HepG2 (cell line): ENCODE results near the gene SOBP. TPM values are rescaled to one million over a fixed set of nuclear protein-coding genes. Genes with fewer than 3 reads are reported as not detected.

Experiments used
- KLF15 ChIP-seq: sonication (generic); formaldehyde crosslinking; IDR thresholded peaks from 2 replicates; pipeline ENCODE4 v1.8.1; 2023; ENCODE audit warnings: borderline replicate concordance, mild to moderate bottlenecking, inconsistent platforms, missing genetic modification reagents, mixed read lengths
- KLF9 ChIP-seq: IDR thresholded peaks from 2 replicates; pipeline ENCODE4 v1.6.1; 2016; ENCODE audit warnings: low read depth
- NCOA2 ChIP-seq: sonication (generic); formaldehyde crosslinking; IDR thresholded peaks from 2 replicates; pipeline ENCODE4 v1.8.0; 2022; ENCODE audit warnings: inconsistent platforms
- PAWR ChIP-seq: sonication (generic); formaldehyde crosslinking; IDR thresholded peaks from 2 replicates; pipeline ENCODE4 v1.4.0; 2020; ENCODE audit warnings: missing genetic modification reagents, mild to moderate bottlenecking, borderline replicate concordance
- REPIN1 ChIP-seq: sonication (generic); formaldehyde crosslinking; IDR thresholded peaks from 2 replicates; pipeline ENCODE4 v1.8.0; 2022; ENCODE audit warnings: missing genetic modification reagents, low read depth, mild to moderate bottlenecking, borderline replicate concordance
- RNF2 ChIP-seq: fragments of 450-650 bp; conservative IDR thresholded peaks from 2 replicates; pipeline ENCODE4 v1.6.1; 2016; ENCODE audit warnings: low read depth
- ZBTB40 ChIP-seq, 2 experiments: fragments of 450-650 bp in 1 of 2; sonication (generic) in 1 of 2; formaldehyde crosslinking in 1 of 2; IDR thresholded peaks; 2 replicates each; pipeline versions ENCODE4 v1.6.1 to v1.8.0; 2016 to 2022; ENCODE audit warnings: antibody characterized with exemption in 1 of 2, mild to moderate bottlenecking in 1 of 2, missing genetic modification reagents in 1 of 2
- ZEB1 ChIP-seq: IDR thresholded peaks from 2 replicates; pipeline ENCODE4 v1.6.1; 2012; ENCODE audit warnings: mild to moderate bottlenecking, low read depth, inconsistent platforms; ENCODE audit not compliant: insufficient replicate concordance
- ZNF224 ChIP-seq: sonication (generic); formaldehyde crosslinking; IDR thresholded peaks from 2 replicates; pipeline ENCODE4 v1.5.0; 2020; ENCODE audit warnings: mild to moderate bottlenecking, missing genetic modification reagents
- ZNF350 ChIP-seq: sonication (generic); formaldehyde crosslinking; IDR thresholded peaks from 2 replicates; pipeline ENCODE4 v1.4.0; 2020; ENCODE audit warnings: mild to moderate bottlenecking, low read depth, missing genetic modification reagents, borderline replicate concordance
- ZNF446 ChIP-seq: sonication (generic); formaldehyde crosslinking; IDR thresholded peaks from 2 replicates; pipeline ENCODE4 v1.5.0; 2020; ENCODE audit warnings: mild to moderate bottlenecking, missing genetic modification reagents
- ZNF543 ChIP-seq: sonication (generic); formaldehyde crosslinking; IDR thresholded peaks from 2 replicates; pipeline ENCODE4 v1.4.0; 2020; ENCODE audit warnings: mild to moderate bottlenecking, missing genetic modification reagents
- ZNF549 ChIP-seq: sonication (generic); formaldehyde crosslinking; IDR thresholded peaks from 2 replicates; pipeline ENCODE4 v1.5.0; 2020; ENCODE audit warnings: missing genetic modification reagents
- ZNF605 ChIP-seq: sonication (generic); formaldehyde crosslinking; IDR thresholded peaks from 2 replicates; pipeline ENCODE4 v1.8.0; 2022; ENCODE audit warnings: mild to moderate bottlenecking, missing genetic modification reagents
- ZNF660 ChIP-seq: sonication (generic); formaldehyde crosslinking; IDR thresholded peaks from 2 replicates; pipeline ENCODE4 v1.5.1; 2020; ENCODE audit warnings: mild to moderate bottlenecking, low read depth, missing genetic modification reagents, borderline replicate concordance
- ZNF713 ChIP-seq: sonication (generic); formaldehyde crosslinking; IDR thresholded peaks from 2 replicates; pipeline ENCODE4 v1.4.0; 2020; ENCODE audit warnings: mild to moderate bottlenecking, missing genetic modification reagents
- polyA plus RNA-seq, 8 experiments: library from polyadenylated mRNA; depleted of rRNA in 3 of 8; stranded (reverse) in 7 of 8; unstranded in 1 of 8; fragments of >200 nt; fragmentation: Illumina TruSeq in 4 of 8; extraction: Trizol in 4 of 8; gene quantifications; 2 replicates each; pipeline versions ENCODE4 v1.2.1 to v1.2.3, GENCODE V29; 2011 to 2016; ENCODE audit warnings: low read depth in 4 of 8, missing spikeins in 1 of 8, mixed read lengths in 1 of 8; ENCODE audit not compliant: insufficient read depth in 1 of 8
- total RNA-seq, 5 experiments: library from RNA; depleted of rRNA; stranded (reverse); fragments of >200 nt; fragmentation: Illumina TruSeq; extraction: Trizol; gene quantifications; 2 replicates each; pipeline ENCODE4 v1.2.3, GENCODE V29; 2016; ENCODE audit warnings: low read depth in 1 of 5
- TF ChIP-seq, protein P1 (sequence below): IDR thresholded peaks from 2 replicates; pipeline ENCODE4 v1.6.1; 2016; ENCODE audit warnings: control low read depth
- TF ChIP-seq, protein P2 (sequence below): sonication (generic); formaldehyde crosslinking; IDR thresholded peaks from 2 replicates; pipeline ENCODE4 v1.5.1; 2020; ENCODE audit warnings: missing genetic modification reagents, mild to moderate bottlenecking, borderline replicate concordance

Gene SOBP
- total and polyA plus RNA-seq, 2 of the 13 experiments (the other 11 are each of a cell fraction or from before 2014, with no cell fraction given): 1.5 to 6.9 TPM

DNA sequence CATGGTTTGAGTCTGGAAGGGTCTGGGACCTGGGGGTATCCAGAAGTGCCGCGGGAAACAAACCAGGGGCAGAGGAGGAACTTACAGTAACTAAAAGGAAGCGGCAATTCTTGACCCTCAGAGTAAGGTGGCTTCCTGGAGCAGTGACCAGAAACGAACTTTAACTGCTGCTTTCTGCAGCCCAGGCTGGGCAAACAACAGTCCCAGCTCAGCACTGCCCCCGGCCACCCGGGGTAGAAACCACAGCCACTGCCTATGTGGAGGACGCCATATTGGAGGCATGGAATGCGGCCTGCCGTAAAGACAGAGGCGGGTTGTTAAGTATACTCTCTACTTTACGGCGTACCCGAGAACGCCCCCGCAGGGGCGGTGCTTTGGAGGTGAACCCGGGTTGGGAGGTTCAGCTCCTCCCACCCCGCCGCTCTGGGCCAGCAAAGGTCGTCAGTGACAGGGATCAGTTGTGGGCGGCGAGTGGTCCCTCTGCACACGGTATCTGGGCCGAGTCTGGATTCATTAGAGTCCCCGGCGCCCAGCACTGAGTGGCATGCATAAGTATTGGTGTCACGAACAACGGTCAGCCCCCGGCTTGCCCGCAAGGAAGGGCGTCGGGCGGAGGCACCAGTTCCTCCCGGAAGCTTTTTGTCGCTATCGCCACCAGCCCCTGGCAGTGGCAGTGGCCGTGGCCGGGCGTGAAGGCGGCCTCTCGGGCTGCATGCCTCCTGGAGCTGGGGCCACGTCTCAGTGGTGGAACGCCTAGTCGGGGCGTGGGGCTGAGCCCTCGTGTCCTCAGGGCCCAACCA is 30.4 kb upstream of the SOBP start, which contains the start of gene PDSS2 (continued):
- TF ChIP-seq REPIN1: peak; percentile 88; the same call in 1 of the 2 replicates
- peak; percentile 34 for TF ChIP-seq ZEB1
- TF ChIP-seq KLF15 (CRISPR knock-in tag): no peak
- TF ChIP-seq PAWR (CRISPR knock-in tag): peak; percentile 81; the same call in 1 of the 2 replicates
- no peak for TF ChIP-seq ZNF660
- TF ChIP-seq NCOA2 (CRISPR knock-in tag): no peak
- peak; percentile 89 for TF ChIP-seq ZNF605 (CRISPR knock-in tag)
- TF ChIP-seq RNF2: no peak; the same call in 1 of the 2 replicates
- no peak for TF ChIP-seq KLF9 (CRISPR knock-in tag)
- no peak for TF ChIP-seq ZBTB40 (IDR thresholded peaks at IDR 0.05)
- peak; percentile 68; the same call in 1 of the 2 replicates for TF ChIP-seq ZBTB40 (CRISPR knock-in tag; IDR thresholded peaks at IDR 0.05)
- peak; percentile 93; the same call in 1 of the 2 replicates for TF ChIP-seq ZNF543 (CRISPR knock-in tag)
- no peak for TF ChIP-seq ZNF224 (CRISPR knock-in tag)
- no peak for TF ChIP-seq ZNF549 (CRISPR knock-in tag)
- TF ChIP-seq, protein P1, sequence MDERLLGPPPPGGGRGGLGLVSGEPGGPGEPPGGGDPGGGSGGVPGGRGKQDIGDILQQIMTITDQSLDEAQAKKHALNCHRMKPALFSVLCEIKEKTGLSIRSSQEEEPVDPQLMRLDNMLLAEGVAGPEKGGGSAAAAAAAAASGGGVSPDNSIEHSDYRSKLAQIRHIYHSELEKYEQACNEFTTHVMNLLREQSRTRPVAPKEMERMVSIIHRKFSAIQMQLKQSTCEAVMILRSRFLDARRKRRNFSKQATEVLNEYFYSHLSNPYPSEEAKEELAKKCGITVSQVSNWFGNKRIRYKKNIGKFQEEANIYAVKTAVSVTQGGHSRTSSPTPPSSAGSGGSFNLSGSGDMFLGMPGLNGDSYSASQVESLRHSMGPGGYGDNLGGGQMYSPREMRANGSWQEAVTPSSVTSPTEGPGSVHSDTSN (CRISPR knock-in tag): no peak
- peak; percentile 81 for TF ChIP-seq ZNF350 (CRISPR knock-in tag)
- TF ChIP-seq, protein P2, sequence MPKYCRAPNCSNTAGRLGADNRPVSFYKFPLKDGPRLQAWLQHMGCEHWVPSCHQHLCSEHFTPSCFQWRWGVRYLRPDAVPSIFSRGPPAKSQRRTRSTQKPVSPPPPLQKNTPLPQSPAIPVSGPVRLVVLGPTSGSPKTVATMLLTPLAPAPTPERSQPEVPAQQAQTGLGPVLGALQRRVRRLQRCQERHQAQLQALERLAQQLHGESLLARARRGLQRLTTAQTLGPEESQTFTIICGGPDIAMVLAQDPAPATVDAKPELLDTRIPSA: peak; percentile 60; the same call in 1 of the 2 replicates
- TF ChIP-seq ZNF446 (CRISPR knock-in tag): no peak
- 0 out of 2 replicates have a peak, but pooled peaks have one; percentile 9 for TF ChIP-seq ZNF713 (CRISPR knock-in tag)
